Measurements from ENCODE around the gene AP5M1.
"Not testable (repeated sequence)": the region's sequence is repeated elsewhere in the genome, so short reads cannot be mapped to it uniquely, and the experiment has no call there.

AP5M1 gene, protein sequence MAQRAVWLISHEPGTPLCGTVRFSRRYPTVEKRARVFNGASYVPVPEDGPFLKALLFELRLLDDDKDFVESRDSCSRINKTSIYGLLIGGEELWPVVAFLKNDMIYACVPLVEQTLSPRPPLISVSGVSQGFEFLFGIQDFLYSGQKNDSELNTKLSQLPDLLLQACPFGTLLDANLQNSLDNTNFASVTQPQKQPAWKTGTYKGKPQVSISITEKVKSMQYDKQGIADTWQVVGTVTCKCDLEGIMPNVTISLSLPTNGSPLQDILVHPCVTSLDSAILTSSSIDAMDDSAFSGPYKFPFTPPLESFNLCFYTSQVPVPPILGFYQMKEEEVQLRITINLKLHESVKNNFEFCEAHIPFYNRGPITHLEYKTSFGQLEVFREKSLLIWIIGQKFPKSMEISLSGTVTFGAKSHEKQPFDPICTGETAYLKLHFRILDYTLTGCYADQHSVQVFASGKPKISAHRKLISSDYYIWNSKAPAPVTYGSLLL

DNA sequence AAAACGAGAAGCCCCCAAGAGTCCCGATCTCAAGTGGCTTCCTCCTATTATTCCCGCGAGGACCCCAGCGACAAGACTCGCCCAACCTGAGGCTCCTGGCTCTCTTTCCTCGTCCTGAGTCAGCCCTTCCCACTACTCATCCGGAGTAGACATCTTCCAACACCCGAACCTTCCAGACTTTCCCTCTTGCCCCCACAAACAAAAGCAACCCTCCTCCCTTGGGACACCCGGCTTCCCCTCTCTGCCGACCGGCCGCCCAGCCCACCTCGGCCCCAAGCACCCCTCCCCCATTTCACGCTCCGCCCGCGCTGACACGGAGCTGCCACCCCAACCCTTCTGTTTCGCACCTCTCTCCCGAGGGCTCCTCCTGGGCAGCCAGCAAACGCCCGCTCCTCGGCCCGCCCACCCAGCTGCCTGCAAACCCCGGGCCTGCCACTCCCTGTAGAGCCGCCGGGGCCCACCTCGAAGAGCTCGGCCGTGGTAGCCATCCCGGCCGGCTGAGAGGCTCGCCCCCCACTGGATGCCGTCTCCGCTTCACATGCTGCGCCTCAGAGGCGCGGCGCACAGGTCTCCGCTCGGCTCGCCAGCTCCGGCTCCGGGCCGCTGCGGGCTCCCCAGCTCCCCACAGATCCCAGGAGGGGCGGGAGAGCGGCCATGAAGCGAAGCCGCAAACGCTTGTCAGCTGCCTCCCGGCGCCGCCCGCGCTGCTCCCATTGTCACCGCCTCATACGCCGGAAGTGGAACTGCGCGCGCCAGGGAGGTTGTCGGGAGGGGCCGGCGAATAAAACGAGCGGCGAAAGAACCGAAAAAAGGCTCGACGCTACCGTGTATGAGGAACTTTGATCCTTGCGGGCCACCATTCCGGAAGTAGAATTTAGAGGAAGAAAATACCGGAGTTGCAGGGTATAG lies at the start of gene AP5M1, which contains the start of gene EXOC5:
AP5M1 (plus strand) TSS at position 811 of the 909 bp plus-strand sequence. CDS start 344 bp downstream, outside the sequence.
EXOC5 (minus strand) TSS at position 745 of the 909 bp plus-strand sequence; CDS start at position 488, 257 bp downstream.
- DNase-seq (ENCODE audit: low spot score): peak; percentile 92

DNA sequence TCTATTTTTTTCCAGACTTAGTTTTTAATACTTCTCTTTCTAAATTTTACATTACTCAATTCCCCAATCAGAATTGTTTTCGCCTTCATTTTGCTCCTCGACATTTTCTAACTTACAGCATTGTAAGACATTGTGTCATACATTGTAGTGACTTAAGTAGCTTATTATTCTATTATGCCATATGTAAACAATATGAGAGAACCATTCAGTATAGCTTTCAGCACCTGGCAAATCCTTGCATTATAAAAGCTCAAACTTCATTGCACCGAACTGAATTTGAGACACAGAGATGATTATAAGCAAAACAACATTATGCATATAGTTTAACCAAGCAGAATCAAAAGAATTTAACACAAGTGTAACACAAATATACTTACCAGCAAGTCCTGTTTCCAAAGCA lies 46.8 kb upstream of the AP5M1 start:
- no peak for DNase-seq (ENCODE audit: low spot score)

DNA sequence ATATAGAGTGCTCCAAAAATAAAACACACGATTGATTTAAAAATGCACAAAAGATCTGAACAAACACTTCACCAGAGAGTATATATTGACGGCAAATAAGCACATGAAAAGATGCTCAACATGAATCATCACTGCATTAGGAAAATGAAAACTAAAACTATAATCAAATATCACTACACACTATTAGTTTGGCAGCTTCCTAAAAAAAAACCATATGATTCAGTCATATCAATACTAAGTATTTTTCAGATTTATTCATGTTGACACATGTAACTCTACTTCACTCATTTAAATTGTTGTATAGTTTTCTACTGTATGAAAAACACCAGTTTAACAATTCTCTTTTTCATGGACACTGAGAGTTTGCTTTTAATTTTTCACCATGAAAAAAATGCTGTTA lies 41.7 kb upstream of the AP5M1 start:
- peak; percentile 0 for DNase-seq (ENCODE audit: low spot score)

DNA sequence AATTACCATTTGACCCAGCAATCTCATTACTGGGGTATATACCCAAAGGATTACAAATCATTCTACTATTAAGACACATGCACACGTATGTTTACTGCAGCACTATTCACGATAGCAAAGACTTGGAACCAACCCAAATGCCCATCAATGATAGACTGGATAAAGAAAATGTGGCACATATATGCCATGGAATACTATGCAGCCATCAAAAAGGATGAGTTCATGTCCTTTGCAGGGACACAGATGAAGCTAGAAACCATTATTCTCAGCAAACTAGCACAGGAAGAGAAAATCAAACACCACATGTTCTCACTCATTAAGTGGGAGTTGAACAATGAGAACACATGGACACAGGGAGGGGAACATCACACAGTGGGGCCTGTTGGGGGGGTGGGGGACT lies 40.5 kb upstream of the AP5M1 start:
- not testable (repeated sequence) for DNase-seq (ENCODE audit: low spot score)

DNA sequence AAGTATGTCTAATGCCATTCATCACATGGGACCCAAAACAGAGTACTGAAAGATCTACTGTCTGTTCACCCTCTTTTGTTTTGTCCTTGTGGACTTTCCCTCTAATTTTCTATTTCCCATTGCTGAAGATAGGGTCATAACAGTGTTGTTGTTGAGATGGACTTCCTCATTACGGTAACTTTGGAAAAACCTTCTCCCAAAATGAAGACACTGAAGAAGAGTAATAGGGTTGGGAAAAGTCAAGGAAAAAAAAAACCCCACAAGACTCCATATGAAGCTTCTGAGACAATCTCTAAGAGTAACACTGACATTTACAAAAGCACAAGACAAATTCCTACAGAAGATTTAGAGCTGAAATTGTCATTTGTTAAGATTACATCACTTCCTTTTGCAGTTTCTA lies 36.8 kb upstream of the AP5M1 start:
- no peak for DNase-seq (ENCODE audit: low spot score)

DNA sequence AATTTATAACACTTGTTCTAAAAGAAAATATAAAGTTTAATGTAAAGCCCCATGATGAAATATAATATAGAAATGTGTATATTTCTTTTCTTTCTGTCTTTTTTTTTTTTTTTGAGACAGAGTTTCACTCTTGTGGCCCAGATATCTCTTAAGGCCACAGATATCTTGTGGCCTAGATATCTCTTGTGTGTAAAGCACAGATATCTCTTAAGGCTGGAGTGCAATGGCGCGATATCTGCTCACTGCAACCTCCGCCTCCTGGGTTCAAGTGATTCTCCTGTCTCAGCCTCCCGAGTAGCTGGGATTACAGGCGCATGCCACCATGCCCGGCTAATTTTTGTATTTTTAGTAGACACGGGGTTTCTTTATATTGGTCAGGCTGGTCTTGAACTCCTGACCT lies 28.7 kb upstream of the AP5M1 start:
- not testable (repeated sequence) for DNase-seq (ENCODE audit: low spot score)

DNA sequence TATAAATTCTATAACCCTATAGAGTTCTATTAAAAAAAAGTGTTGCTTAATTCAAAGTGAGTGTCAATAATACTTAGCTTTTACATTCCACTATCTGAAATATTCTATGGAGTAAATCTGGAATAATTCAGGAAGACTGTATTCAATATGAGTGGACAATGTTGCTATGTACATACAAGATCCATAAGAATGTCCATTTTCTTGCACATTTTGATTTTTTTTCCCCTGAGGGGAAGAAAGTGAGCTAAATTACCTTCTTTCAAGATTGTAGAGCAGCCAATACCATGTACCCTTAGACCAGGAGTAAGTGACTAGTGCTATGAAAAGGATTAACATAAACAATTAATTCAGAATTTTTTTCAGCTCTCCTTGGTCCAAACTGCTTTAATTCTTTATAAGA lies 25.5 kb upstream of the AP5M1 start:
- DNase-seq (ENCODE audit: low spot score): no peak

DNA sequence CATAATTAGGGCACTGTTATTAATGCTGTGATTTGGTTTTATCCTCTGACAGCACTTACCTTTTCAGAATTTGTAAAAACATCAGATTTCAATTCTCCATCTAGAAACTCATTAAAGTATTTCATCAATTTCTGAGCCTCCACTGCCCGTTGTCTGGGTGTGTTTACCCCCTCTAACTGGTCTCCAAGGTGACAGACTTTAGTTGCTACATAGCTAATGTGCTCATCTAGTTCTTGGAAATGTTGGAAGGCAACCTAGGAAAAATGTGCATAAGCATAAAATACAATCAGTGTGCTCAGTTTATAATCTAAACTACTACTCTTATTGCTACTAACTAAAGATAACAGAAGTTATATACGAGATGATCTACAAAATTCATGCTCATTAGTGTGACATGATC lies 24.7 kb upstream of the AP5M1 start:
- DNase-seq (ENCODE audit: low spot score): no peak

DNA sequence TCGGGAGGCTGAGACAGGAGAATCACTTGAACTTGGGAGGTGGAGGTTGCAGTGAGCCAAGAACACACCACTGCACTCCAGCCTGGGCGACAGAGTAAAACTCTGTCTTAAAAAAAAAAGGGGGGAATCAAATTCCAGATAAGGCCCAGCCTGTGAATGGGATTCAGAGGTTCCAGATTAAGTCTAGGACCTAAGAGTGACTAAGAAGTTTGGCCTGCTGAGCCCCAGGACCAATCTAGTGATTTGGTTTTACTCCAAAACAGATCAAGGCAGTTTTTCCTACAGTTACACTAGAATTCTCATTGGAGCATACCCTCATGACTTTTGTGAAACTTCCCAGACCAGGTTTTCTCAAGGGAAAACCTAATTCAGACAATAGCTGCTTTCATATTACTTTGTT lies 22.8 kb upstream of the AP5M1 start:
- DNase-seq (ENCODE audit: low spot score): no peak

DNA sequence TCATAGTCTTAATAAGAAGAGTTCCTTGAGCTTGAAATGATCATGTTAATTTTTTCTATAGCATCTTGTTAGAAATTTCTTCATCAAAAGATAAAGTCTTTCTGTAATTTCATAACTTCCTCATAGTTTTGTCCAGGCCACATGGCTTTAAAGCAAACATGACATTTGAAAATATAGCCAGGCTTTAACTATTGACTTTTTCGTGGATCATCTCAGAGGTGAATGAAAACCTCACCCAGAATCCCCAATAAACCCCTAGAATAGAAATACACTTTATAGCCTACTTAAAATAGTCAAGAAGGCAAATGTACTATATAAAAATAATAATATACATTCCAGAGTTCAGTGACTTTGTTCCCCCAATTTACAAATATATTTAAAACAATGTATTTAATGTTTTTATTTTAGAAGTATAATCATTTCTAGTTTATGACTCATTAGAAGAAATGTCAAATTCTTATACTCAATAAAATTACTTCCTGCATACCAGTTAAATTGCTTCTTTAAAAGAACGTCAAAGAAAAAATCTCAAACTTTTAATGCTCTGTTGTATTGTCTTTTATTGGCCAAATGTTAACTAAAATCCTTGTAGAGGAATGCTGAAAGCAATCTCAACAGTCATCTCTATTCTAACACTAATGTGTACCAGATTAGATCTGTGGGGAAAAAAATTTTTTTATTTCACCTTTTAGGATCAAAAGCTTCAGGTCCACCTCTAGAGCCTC lies 21.7 kb upstream of the AP5M1 start:
- no peak for DNase-seq (ENCODE audit: low spot score)

DNA sequence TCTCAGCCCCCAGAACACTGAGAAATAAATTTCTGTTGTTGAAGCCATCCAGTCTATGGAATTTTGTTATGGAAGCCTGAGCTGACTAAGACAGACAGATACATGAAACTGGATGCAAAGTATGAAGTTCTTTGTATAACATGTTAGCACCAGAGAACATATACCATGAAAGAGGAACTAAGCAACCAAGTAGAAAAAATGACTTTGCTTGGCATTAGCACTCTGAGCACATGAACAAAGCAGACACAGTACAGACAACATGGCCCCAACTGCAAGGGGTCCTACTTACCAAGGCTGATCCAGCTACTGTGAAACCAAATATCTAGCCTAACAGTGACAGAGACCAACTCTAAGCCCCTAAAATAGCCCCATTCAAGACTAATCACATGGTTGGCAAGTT lies 13.9 kb upstream of the AP5M1 start:
- no peak for DNase-seq (ENCODE audit: low spot score)

DNA sequence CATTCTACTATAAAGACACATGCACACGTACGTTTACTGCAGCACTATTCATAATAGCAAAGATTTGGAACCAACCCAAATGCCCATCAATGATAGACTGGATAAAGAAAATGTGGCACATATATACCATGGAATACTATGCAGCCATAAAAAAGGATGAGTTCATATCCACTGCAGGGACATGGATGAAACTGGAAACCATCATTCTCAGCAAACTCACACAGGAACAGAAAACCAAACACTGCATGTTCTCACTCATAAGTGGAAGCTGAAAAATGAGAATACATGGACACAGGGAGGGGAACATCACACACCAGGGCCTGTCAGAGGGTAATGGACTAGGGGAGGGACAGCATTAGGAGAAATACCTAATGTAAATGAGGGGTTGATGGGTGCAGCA lies 10.6 kb upstream of the AP5M1 start:
- DNase-seq (ENCODE audit: low spot score): not testable (repeated sequence)

DNA sequence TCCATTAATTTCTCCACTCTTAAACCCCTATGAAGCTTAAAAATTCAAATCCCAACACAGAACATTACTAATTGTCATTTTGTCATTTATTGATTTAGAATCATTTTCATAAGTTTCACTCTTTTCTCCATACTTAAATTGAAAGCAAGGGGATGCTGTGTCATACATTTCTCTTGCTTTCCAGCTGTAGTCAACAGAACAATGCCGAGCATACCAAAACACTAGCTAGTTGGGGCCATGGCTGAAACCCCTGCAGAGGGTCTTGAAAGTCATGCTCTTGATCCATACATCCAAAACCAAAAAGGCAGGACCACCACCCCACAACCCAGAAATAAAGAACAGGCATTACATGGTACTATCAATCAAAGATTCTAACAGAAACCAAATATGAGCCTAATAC lies 9.1 kb upstream of the AP5M1 start:
- no peak for DNase-seq (ENCODE audit: low spot score)

DNA sequence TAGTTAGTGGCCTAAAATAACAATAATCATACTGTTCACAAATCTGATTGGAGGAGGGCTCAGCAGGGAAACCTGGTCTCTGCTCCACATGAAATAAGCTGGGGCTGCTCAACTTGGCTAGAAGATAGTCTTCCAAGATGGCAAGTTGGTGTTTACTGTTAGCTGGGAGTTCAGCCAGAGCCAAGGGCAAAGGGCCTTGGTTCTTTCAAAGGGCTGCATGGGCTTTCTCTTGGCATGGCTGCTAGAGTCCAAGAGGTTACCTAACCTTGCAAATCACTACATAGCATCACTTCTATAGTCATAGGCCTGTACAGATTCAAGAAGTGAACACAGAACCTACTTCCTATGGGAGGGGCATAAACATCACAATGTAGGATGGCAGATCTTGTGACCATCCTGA lies 7.2 kb upstream of the AP5M1 start:
- DNase-seq (ENCODE audit: low spot score): no peak

DNA sequence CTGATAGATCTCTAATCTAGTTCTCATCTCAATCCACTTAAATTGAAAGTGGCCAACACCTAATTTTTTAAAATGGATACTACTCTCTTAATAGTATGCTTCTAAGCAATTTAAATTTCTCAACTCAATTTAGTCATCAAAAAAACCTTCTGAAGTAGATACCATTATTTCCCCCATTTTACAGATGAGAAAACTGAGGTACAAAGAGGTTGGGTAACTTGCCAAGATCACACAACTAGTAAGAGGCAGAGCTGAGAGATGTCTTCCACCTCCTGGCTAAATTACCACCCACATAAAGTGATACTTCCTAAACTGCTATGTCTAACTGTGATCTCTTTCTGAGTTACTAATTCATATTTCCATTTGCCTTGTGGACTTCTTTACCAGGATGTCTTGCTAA lies 6.7 kb upstream of the AP5M1 start:
- DNase-seq (ENCODE audit: low spot score): no peak

DNA sequence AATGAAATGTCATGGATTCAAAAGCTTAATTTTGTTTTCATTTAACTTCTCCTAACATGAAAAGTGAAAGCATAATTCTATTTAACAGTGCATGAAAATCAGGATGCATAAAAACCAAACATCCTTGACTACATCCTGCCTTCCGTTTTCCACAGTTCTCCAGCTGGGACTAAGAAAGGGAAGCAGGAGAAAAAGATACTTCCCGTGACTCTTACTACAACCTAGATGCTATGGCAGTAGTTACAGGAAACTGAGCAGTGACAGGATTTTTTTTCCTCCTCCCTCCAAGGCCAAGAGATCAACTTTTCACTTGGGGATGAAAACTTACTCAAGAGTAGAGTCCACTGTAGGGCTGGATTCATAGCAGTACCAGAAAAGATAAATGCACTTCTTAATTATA lies 2.7 kb upstream of the AP5M1 start:
- DNase-seq (ENCODE audit: low spot score): no peak

DNA sequence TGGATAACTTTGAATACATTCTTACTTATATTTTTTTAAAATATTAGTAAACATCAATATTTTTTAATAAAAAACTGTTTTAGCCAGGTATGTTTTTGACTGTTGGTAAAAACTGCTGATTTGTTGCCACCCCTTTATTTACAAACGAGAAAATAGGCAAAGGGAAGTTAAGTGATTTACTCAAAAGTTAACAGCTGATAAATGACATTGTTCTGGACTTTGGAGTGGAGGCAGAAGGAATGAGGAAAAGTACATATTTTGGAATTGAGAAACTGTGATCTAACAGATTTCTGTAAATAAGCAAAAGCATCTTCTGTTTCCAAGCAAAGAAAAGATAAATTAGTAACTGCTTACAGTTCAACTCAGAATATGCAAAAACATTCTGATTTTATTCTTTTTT lies 4.5 kb downstream of the AP5M1 start:
- DNase-seq (ENCODE audit: low spot score): no peak

DNA sequence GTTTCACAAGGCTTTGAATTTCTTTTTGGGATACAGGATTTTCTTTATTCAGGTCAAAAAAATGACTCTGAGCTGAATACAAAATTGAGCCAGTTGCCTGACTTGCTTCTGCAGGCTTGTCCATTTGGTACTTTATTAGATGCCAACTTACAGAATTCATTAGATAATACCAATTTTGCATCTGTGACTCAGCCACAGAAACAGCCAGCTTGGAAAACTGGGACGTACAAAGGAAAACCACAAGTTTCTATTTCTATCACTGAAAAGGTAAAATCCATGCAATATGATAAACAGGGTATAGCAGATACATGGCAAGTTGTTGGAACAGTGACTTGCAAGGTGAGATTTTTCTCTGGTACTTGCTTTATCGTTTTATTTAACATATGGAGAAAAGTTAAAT lies 5.8 kb downstream of the AP5M1 start:
- no peak for DNase-seq (ENCODE audit: low spot score)

DNA sequence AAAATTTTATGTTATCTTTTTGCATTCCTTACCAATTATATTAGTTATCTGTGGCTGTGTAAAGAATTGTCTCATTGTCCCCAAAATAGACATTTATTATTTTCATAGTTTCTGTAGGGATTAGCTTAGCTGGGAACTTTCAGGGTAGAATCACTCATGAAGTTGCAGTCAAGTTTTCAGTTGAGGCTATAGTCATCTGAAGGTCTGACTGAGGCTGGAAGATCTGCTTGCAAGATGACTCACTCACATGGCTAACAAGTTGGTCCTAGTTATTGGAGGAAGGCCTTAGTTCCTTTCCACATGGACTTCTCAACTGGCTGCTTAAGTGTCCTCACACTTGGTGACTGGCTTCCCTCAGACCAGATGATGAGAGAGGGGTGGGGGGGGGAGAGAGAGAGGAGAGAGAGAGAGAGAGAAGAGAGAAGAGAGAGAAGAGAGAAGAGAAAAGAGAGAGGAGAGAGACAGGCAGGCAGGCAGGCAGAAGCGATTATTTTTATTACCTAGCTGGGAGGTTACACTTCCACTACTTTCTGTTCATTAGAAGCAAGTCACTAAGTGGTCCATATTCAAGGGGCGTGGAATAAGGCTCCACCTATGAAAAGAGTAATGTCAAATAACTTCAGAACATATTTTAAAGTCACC lies 6.4 kb downstream of the AP5M1 start:
- no peak for DNase-seq (ENCODE audit: low spot score)

DNA sequence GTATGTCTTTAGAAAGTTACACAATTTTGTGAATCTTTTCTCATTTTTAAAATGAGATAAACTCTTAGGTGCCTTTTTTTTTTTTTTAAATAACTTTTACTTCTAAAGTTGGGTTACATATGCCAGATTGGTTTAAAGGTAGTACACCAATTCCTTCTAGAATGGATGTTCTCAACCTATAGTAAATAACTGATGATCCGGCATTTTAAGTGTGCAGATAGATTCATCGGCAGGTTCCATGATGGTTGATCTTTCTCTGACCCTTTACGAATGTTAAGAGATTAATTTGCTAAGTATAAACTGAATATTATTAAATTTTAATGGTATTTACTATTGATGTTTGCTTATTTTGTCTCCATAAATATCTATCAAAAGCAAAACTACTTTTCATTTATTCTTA lies 8.3 kb downstream of the AP5M1 start:
- no peak for DNase-seq (ENCODE audit: low spot score)

DNA sequence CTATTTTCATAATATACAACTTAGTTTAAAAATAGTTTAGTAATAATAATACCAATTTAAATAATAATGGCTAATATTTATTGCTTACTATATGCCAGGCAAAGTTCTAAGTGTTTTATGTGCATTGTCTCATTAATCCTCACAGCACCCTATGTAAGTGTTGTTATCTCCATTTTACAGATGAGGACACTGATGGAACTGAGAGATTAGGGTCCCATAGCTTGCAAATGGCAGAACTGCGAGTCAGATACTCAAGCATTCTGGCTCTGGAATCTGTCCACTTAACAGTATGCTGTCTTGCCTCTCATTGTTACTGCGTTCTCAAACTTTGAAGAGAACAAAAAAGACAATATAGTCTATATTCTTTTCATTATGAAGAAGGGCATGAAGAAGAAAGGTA lies 19.0 kb downstream of the AP5M1 start:
- no peak for DNase-seq (ENCODE audit: low spot score)

DNA sequence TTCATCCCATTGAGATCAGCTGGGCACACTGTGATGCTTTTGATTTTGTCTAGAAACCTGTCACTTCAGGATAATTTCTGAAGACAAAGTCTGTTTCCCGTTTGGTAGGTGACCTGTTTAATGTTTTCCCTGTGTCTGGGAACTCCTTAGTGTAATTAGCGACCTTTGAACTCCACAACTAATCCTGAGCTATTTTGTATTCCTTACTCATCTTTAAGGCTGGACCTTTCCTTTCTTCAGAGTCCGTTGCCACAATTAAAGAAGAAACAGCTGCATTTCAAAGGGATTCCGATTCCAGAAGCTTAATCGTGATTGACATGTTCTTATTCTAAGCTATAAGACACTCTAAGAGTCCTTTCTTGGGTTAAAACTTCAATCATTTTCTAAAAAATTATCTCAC lies 22.0 kb downstream of the AP5M1 start:
- DNase-seq (ENCODE audit: low spot score): no peak

Measured in activated CD4-positive, alpha-beta T cell treated with anti-CD3 and anti-CD28 coated beads, Interleukin-2, Interleukin-4, amounts not matched to agents 100 ng/mL and 50 ng/mL, durations not matched to agents 16 hours and 8 hours (primary cell).